ENCODE measurements around the gene GALNT9.

Gene GALNT9

DNA sequence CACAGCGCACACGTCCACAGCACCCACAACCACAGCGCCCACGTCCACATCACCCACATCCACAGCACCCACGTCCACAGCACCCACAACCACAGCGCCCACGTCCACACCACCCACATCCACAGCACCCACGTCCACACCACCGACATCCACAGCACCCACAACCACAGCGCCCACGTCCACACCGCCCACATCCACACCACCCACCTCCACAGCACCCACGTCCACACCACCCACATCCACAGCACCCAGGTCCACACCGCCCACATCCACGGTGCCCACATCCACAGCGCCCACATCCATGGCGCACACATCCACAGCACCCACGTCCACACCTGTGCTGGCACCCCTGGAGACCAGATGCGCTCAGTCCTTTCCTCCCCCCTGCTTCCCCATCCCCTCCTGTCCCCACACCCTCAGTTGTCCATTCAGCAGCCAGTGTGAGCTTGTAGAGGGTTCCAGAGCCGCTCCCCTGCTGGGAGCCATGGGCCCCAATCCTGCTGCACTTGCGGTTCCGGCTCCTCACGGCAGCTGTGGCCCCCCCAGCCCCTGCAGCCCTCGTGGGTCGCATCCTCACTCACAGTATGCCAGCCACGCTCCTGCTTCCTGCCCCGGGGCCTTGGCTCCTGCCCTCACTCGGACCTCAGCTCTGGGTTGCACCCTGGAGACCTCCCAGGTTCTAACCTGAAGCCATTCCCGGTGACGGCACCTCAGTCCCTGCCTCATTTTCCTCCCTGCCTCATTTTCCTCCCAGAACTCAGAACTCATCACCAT, 37.8 kb downstream of the GALNT9 start:
- DNase-seq, result no peak

DNA sequence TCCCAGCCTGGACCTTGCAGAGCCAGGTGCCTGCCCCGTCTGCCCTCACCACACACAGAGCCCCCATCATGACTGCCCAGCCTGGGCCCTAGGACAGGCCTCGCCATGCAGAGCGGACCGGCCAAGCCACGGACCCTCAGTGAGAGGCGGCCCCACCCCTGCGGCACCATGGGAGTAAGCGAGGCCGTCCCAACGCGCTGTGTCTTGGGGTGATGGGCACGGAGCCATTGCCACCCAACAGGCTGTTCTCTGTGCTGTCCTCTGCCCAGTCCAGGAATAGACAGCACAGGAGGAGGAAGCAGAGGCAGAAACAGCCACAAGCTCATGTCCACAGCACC, 39.2 kb downstream of the GALNT9 start:
- no peak for DNase-seq

DNA sequence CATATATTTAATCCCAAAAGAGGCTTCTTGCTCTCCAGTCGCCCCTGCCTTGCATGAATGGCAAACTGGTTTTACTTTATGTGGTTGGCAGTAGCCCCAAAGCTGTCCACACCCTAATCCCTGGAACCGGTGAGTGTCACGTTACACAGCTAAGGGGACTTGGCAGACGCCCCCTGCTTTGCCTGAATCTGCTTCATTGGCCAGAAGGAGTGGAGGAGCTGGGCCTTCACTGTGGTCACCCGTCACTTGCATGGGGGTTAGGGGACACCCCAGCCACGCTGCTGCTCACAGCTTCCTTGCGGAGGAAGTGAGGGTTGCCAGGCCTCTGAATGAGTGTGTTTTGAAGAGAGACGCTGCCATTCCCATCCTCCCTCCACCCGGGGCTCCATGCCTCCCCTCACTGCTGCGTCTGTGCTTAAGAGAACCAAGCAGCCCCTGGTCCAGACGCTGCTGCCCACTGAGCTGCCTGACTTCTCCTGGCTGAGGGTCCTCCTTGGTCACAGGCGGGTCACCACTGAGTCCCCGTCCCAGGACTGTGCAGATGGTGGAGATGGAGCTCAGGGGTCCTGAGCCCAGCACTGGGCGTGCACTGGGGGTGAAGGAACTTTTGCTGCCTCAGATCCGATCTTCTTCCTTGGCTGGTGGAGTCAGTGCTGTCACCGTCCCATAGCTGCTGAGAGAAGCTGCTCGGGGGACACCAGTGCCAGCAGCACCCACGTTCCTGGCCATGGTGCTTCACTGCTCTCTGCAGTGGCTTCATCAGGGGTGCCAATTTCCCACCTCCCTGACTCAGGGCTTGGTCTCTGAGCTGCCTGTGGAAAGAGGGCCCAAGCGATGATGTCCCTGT, 39.8 kb downstream of the GALNT9 start:
- no peak for DNase-seq

DNA sequence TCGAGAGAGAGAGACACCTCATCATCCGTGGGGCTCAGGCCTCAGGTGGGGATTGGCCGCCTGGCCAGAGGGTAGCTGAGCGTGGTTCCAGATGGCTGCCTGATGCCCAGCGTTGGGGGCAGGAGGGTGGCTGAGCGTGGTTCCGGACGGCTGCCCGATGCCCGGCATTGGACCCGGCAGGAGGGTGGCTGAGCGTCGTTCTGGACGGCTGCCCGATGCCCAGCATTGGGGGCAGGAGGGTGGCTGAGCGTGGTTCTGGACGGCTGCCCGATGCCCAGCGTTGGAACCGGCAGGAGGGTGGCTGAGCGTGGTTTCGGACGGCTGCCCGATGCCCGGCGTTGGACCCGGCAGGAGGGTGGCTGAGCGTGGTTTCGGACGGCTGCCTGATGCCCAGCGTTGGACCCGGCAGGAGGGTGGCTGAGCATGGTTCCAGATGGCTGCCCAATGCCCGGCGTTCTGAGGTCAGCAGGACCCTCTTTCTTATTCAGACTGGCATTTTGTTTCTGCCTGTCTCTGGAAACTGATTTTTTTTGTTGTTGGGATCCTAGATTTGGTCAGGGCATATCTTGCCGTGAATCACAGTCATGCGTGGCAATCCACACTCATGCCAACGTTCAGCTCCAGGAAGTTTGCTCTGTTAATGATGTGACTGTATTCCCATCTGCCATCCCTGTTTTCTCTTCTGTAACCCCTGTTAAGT, 40.7 kb downstream of the GALNT9 start:
- no peak for DNase-seq

DNA sequence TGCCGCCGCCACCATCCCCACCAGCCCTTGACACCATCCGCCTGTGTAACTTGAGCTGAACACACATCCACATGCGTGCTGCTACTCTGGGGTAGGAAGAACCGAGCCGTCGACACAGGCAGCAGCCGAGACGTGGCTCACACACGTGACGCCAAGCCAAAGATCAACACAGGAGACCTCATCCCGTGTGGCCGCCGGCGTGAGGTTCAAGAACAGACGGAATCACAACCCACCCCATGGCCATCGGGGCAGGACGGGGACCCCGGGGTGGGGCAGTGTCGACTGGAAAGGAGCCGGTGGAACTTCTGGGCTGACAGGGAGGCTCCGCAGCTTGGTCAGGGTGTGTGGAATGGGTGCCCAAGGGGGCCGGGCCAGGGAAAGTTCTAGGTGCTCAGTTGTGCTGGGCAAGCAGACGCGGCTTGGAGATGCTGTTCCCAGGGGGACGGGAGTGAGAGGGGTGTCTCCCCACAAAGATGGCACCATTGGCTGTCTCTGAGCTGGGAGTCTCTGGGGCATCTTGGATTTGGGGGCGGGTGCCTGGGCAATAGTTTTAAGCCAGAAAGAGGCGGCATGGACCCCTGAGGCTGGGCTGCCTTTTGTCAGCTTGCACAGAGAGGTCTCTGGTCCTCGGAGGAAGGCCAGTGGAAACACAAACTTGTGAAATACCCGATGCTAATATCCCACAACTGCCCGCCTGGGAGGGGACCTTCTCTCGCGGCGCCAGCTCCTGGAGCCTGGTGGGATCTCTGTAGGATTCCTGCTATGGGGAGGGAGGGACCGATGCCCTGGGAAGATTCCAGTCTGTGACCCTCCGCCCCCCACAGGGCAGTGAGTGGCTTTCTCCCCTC, 41.8 kb downstream of the GALNT9 start:
- no peak for DNase-seq

DNA sequence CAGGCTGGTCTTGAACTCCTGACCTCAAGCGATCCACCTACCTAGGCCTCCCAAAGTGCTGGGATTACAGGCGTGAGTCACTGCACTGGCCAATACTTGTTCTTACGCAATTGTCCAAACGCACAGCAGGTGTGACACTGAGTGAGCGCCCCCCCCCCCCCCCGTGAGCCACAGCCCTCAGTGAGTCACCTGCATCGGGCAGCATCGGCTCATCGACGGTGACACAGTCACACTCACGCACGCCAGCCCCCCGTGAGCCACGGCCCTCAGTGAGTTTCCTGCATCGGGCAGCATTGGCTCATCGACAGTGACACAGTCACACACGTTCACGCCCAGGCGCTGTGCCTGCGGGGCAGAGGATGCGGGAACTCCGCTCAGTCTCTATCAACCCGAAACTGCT, 42.5 kb downstream of the GALNT9 start:
- DNase-seq, result no peak

DNA sequence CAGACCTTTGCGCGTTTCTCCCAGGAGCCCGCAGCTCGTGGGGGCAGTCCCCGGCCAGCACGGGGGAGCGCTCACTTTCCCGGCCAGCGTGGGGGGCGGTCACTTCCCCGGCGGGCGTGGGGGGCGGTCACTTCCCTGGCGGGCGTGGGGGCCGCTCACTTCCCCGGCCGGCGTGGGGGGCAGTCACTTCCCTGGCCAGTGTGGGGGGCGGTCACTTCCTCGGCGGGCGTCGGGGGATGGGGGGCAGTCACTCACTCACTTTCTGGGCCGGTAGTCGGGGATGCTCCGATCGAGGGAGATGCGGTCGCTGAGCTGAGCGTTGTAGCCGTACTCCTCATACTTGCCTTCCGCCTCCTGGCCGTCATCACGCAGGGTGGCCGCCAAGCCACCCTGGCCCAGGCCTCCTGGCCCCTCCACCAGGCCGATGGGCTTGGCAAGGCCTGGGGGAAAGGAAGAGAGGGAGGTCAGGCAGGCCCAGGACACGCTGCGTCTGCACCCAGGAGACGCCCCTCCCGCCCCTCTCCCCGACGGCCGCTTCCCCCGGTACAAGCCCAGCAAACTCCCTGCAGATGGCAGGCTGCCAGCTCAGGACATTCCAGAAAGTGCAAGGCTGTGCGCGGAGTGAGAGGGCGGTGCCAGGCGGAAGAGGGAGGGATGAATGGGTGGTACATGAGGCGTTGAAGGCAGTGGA, 43.3 kb downstream of the GALNT9 start:
- DNase-seq, result no peak

DNA sequence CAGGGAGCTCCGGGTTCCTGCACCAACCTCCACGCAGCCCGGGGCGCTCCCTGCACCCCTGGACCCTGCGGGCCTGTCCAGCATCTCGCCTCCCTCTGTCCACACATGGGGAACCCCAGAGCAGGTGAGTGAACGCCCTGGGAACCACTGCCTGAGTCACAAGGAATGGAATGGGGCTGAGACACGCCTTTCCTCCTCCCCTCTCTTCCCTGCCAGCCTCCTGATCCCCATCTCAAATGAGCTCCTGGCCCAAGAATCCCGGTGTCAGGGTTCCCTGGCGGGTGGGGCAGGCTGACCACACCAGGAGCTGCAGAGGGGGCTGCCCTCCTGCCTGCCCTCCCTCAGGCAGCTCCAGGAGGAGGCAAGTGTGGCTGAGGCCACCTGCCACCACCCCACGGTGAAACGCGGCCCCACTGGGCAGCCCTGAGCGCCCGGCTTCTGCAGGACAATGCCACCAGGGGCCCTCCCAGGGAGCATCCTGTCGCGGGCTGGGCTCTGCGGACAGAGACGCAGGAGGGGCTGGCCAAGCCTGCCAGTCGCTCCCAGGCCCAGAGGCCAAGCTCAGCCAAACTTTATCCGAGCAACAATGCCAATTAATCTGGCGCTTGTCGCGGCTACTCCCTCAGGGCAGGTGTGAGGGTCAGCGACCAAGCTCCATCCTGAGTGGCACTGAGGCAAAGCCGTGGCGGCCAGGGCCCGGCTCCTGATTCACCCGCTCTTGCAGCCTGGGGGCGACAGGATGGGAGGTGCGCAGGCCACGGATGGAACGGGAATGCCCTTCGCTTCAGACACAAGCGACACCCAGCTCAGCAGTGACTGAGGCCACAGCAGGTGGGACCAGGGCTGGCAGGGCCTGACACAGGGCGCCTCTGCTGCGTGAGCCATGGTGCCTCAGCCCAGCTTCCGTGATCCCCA, 44.3 kb downstream of the GALNT9 start:
- DNase-seq, result no peak

DNA sequence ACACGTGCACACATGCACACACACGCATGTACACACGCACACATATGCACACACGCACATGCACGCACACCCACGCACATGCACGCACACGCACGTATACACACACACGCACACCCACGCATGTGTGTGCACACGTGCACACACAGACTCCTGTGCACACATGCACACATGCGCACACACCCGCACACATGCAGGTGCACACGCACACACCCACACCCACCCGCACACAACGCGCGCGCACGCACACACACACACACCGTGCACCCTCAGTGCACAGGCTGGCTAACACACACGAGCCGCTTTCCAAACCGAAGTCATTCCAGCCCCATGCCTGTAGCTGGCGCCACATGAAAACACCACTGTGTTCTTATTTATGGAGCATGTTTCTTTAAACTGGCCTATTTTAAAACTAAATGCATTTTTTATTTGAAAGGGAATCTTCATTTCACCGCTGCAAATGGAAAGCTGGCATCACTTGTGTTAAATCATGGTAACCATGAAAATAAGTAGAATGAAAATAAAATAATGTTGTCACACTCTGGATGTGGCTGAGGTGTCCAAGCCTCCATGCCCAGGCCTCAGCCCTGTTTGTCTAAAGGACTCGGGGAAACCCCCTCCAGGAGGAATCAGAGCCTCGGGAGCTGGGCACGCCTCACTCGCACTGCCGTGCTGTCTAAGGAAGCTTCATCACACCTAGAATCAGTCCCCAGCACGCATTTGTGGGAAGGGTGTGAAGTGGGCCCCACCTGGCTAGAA, 45.1 kb downstream of the GALNT9 start:
- DNase-seq, result no peak

DNA sequence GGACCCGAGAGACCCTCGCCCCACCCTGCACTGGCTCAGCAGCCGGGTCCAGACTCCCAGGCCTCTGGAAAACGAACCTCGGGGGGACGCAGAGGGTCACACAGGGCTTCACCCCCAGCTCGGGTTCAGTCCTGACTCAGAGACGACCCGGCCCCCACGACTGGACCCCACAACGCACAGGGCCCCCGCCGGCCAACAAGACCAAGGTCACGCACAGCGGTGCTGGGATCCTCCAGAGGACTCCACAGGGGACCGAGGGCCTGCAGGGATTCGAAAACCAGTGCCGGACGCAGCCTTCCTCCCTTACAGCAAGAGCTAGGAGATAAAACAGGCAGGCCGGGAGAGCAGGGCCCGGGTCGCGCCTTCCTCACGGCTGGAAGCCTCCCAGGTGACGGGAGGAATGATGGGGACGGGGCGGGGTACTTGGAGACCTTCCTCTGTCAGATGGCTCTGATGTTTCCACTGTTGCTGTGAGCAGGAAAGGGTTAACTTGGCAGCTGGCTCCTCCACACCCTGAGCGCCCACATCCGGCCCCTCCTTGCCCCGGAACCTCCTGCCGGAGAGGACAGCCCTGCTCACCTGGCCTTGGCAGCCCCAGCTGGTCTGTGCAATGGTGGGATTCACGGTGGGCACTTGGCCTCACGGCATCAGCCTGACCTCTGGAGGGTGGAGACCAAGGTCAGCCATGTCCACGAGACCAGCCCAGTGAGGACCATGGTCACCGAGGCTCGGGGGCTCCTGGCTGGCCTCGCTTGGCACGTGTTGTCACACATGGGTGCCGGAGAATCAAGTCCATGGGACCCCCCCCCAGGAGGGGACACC, 46.2 kb downstream of the GALNT9 start:
- no peak for DNase-seq

DNA sequence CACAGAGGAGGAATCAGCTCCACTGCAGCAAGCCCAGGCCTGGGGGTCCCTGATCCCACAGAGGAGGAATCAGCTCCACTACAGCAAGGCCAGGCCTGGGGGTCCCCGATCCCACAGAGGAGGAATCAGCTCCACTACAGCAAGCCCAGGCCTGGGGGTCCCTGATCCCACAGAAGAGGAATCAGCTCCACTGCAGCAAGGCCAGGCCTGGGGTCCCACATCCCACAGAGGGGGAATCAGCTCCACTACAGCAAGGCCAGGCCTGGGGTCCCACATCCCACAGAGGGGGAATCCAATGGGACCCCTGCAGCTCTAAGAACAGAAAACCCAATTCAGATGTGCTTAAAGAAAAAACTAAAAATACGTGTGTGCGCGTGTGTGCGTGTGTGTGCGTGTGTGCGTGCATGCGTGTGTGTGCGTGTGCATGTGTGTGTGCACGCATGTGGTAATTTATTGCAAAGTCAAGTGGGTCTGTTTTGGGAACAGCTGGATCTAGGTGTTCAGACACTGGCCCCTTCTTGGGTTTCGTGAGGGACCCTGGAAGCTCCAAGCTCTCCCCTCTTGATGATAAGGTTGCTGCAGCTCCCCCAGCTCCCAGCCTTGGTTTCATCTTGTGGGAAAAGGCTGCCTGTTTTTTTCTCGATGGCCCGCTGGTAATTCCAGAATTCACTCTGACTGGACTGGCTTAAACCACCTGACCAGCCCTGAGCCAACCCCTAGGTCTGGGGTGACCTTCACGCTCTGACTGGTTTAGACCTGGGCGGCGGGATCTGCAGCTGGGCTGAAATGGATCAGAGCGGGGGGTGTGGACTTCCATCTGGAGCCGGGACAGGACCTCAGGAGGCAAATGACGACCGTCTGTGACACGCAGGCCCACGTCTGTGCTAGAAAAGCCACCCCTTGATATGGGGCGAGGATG, 47.1 kb downstream of the GALNT9 start:
- DNase-seq, result no peak

DNA sequence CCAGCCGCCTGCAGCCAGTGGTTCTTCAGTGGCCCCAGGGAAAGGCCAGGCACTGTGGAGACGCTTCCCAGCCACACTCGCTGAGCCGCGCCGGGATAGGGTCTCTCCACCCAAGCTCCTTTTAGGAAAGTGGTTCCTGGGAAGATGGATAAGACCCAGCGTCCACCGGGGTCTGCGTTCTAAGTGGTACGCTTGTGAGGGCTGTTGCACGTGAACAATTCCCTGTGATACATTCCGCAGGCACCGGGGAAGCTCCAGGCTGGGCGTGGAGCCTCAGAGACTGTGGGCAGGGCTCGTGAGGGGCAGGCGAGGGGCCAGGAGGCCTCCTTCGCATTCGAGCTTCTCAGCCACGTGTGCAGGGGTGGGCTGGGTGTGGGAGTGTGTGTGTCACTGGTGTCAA, 48.4 kb downstream of the GALNT9 start:
- no peak for DNase-seq

DNA sequence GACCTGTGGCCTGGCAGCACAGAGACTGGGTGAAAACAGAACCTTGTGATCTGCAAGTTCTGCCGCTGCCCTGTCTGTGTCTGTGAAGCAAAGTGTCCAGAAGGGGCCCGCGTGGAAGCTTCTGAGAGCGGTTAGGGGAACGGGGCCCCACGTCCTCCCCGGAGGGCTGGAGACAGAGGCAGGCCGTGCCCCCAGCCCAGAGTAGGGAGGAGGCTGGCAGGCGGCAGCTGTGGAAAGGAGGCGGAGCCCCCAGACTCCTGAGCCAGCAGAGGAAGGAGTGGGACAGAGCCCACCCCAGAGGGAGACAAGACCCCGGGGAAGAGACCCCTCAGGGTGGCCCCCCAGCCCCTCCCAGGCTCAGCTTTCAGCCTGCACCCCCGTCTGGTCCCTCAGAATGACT, 49.0 kb downstream of the GALNT9 start:
- no peak for DNase-seq

DNA sequence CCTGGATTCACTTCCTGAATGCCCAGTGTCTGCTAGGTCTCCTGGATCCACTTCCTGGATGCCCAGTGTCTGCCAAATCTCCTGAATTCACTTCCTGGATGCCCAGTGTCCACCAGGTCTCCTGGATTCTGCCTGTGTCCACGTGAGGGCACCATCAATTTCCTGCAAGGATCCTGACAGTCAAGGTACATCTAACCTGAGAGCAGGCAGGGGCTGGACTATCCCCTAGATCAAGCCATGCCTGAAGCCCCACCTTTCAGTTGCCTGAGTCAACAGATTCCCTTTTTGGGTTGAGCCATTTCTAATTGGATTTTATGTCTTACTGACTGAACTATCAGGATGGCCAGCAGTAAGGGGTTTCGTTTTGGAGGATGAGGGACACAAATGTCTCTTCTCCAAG, 49.5 kb downstream of the GALNT9 start:
- DNase-seq, result no peak

DNA sequence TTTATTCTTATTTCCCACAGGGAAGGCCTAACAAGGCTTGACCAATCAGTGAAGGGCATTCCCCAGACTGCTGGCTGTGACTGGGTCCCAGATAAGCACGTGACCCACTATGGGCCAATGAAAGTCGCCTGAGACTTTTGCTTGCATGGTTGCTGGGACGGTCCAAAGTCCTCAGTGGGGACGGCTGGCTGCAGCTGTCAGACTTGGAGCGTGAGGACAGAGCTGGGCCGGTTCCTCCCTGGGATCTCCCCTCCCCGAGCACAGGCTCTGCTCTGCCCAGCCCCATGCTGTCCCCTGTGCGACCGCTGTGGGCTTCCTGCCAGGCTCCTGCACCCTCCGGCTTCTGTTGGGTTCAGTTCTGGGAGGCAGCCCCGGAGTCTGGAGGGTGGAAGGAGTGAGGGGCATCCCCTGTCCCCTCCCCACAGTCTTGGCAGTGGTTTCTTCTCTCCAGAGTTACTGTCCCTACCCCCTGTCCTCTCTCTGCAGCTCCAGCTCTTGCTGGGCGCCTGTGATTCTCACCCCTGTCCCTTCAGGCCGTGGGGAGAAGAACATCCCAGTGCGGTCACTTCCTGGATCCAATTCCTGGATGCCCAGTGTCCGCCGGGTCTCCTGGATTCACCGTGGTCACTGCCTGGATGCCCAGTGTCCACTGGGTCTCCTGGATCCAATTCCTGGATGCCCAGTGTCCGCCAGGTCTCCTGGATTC, 50.1 kb downstream of the GALNT9 start:
- no peak for DNase-seq

DNA sequence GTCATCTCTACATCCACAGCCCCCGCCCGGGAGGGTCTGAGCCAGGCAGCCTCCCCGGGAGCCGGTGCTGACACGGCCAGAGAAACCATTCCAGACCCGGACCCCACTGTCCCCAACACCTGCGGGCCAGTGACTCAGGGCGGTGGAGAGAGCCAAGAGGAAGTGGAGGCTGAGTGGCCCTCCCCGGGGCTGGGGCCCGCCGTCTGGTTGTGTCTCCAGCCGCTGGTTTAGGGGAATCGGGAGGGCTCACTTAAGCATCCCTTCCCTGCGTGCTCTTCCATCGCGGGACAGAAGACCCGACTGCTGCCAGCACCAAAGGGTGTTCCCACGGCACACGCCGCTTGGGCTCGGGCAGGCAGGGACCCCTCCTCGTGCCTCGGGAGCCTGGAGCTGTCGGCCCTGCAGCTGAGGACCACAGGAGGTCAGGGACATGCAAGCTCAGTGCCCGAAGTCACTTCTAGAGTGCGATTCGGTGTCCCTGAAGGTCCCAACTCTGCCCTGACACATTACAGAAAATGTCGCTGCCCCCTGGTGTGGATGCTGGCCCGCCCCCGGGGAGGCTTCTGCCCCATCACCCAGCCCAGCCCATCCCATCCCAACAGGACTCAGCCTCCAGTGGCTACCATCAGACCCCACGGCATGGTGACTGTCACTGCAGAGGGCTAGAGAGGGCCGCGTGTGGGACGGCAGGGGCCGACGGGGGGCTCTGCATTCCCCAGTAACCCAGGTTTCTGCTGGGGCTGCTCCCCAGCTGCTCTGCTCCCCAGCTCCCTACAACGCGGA, 50.8 kb downstream of the GALNT9 start:
- DNase-seq, result no peak

DNA sequence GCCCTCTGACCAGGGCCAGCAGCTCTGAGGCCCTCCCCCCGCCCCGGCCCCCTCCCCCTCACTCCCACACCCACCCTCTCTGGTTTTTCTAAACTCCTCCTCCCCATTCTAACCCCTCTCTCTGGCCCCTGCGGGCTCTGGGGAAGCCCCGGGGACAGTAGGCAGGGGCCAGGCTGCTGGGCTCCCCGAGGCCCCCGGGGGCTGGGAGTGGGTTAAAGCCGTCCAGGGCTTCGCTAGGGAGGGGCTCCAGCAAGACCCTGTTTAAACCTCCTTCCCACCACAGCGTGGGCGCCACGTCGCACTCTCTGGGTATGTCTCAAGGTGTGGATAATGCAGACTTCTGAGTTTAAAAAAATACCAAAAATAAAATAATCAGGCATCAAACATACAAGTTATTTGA, 51.4 kb downstream of the GALNT9 start:
- no peak for DNase-seq

Data from NCI-H446 treated with DMSO at 0.1 percent for 48 hours (cell line).